Mucosa of descending colon (tissue), 3 donors: ENCODE data around the gene ANO3. TPM values are rescaled to one million over a fixed set of nuclear protein-coding genes. Genes with fewer than 3 reads are reported as not detected.

Experiments
- ATAC-seq: fragments of 200-7000 bp; cut with Tn5 transposase; one replicate; pipeline ENCODE4 v1.9.1; 2020; ENCODE audit warnings: mild to moderate bottlenecking, moderate library complexity
- DNase-seq, 3 donors: peaks; one replicate each; pipeline ENCODE4 v3.0.0-alpha.2; 2020
- H3K36me3 ChIP-seq: fragments of 200-600 bp; one replicate; pipeline ENCODE4 v1.8.0; 2021; ENCODE audit warnings: low read depth, mild to moderate bottlenecking
- H3K4me1 ChIP-seq: fragments of 200-600 bp; one replicate; pipeline ENCODE4 v1.8.0; 2021; ENCODE audit warnings: low read depth, mild to moderate bottlenecking
- H3K4me3 ChIP-seq: fragments of 200-600 bp; one replicate; pipeline ENCODE4 v1.8.0; 2021; ENCODE audit warnings: mild to moderate bottlenecking
- H3K9me3 ChIP-seq: fragments of 200-600 bp; one replicate; pipeline ENCODE4 v1.8.0; 2021; ENCODE audit warnings: mild to moderate bottlenecking
- CTCF ChIP-seq: fragments of 200-600 bp; IDR thresholded peaks from one replicate; pipeline ENCODE4 v1.8.0; 2022; ENCODE audit warnings: antibody characterized with exemption, mild to moderate bottlenecking
- intact Hi-C, 2 donors: fragments of 100-400 bp; cut with DNase I in 1 of 2; cut with micrococcal nuclease in 1 of 2; formaldehyde crosslinking; loops; one replicate each; pipeline versions ENCODE4 v1.11.0 to v1.11.1; 2022; cut with DNase I, micrococcal nuclease
- total RNA-seq, 3 donors: library from RNA; stranded (reverse); fragmentation: NEBNext Ultra II Directional in 2 of 3; extraction: Animal tissue kit (Norgen Biotek cat#: 25700) in 2 of 3; gene quantifications; one replicate each; pipeline versions ENCODE4 v1.2.1 to v1.2.4, GENCODE V29; 2021 to 2023
- donor health status: DM: no; HTN: no; CAD: no; lungs with moderate emphysema.
- donor health status: DM: no; HTN: no; CAD: no.
- donor health status: DM: no; HTN: yes; CAD: no.

ANO3 gene
- total RNA-seq, 3 donors from 2014 or later, result 0.31 to 1.3 (median 0.35) TPM

- Histone ChIP-seq H3K4me3 (no peak overlapping the region), H3K9me3 (no peaks in the 10 kb centered on the region), H3K4me1 (peaks cover 6% of the 10 kb centered on the region), H3K36me3 (no peaks in the 10 kb centered on the region)
- no peak for ATAC-seq
- no peak for DNase-seq
- TF ChIP-seq CTCF, result no peak
- intact Hi-C loops, result no loop called here
Measured at GRCh38 chr11:26712497-26712896, 380.6 kb downstream of the ANO3 start.

Other genes starting within 250 kb of the ANO3 start
- not detected for gene MUC15, start 240.1 kb downstream of the ANO3 start, total RNA-seq